ENCODE measurements around the gene LETM1. TPM values are rescaled to one million over a fixed set of nuclear protein-coding genes. Genes with fewer than 3 reads are reported as not detected.
A peak's percentile ranks its signal among the peaks of the same experiment; 100 is the strongest.

LETM1 gene
- total and polyA plus RNA-seq, 2 of the 13 experiments (the other 11 are each of a cell fraction or from before 2014, with no cell fraction given) = 9.7 to 41.6 TPM

DNA sequence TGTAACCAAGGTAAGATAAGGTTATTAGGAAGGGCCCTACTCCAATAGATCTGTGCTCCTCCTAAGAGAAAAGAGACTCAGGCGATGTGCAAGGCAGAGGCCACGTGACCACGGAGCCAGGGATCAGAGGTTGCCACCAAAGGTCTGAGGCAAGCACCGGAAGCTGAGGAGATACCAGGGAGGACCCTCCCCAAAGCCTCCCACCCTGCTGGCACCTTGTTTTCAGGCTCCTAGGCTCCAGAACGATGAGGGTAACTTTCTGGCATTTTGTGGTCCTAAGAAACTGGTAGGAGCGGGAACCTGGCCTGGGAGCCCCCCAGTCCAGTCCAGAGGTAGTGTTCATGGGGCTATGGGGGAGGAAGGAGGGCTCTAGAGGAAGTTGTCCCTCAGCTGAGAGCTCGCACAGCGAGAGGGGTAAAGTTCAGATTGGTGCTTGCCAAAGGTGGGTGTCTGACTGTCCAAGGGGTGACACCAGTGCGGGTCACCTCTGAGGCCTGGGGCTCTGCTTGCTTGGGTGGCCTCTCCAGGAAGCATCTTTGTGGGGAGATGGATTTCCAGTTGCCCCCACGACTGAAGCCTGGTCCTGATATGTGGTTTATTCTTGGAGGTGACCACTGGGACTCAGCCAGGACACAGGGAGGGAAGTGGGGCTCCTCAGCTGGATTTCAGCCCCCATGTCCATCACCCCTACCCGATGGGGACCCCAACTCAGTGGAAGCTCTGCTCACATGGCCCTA lies 7.5 kb upstream of the LETM1 start (continued):
- TF ChIP-seq EHMT2 (IDR thresholded peaks at IDR 0.05; ENCODE audit: borderline replicate concordance, low read depth, low read length) = no peak
- TF ChIP-seq PITX1 (CRISPR knock-in tag; IDR thresholded peaks at IDR 0.05) = peak; percentile 51; the same call in 1 of the 2 replicates
- 0 out of 2 replicates have a peak, but pooled peaks have one; percentile 2 for TF ChIP-seq ZNF451 (CRISPR knock-in tag; IDR thresholded peaks at IDR 0.05)
- no peak for TF ChIP-seq HIVEP1 (CRISPR knock-in tag; IDR thresholded peaks at IDR 0.05)
- TF ChIP-seq NFE2 (CRISPR knock-in tag; IDR thresholded peaks at IDR 0.05) = no peak
- TF ChIP-seq, protein P1, sequence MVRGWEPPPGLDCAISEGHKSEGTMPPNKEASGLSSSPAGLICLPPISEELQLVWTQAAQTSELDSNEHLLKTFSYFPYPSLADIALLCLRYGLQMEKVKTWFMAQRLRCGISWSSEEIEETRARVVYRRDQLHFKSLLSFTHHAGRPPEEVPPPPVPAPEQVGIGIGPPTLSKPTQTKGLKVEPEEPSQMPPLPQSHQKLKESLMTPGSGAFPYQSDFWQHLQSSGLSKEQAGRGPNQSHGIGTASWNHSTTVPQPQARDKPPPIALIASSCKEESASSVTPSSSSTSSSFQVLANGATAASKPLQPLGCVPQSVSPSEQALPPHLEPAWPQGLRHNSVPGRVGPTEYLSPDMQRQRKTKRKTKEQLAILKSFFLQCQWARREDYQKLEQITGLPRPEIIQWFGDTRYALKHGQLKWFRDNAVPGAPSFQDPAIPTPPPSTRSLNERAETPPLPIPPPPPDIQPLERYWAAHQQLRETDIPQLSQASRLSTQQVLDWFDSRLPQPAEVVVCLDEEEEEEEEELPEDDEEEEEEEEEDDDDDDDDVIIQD (CRISPR knock-in tag; IDR thresholded peaks at IDR 0.05; ENCODE audit: low read depth) = no peak
- no peak for TF ChIP-seq ZFAT (CRISPR knock-in tag; conservative IDR thresholded peaks at IDR 0.05)
- TF ChIP-seq CREM (IDR thresholded peaks at IDR 0.05) = no peak
- no peak for TF ChIP-seq CREM (CRISPR knock-in tag; IDR thresholded peaks at IDR 0.05)
- peak; percentile 26; the same call in 1 of the 2 replicates for TF ChIP-seq REPIN1 (CRISPR knock-in tag; IDR thresholded peaks at IDR 0.05; ENCODE audit: borderline replicate concordance, low read depth)
- TF ChIP-seq, protein P2, sequence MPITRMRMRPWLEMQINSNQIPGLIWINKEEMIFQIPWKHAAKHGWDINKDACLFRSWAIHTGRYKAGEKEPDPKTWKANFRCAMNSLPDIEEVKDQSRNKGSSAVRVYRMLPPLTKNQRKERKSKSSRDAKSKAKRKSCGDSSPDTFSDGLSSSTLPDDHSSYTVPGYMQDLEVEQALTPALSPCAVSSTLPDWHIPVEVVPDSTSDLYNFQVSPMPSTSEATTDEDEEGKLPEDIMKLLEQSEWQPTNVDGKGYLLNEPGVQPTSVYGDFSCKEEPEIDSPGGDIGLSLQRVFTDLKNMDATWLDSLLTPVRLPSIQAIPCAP (CRISPR knock-in tag; IDR thresholded peaks at IDR 0.05; ENCODE audit: low read depth) = no peak
- TF ChIP-seq ESRRA (CRISPR knock-in tag; IDR thresholded peaks at IDR 0.05; ENCODE audit: low read depth) = 0 out of 2 replicates have a peak, but pooled peaks have one; percentile 9
- no peak for TF ChIP-seq KDM4B (CRISPR knock-in tag; IDR thresholded peaks at IDR 0.05)
- TF ChIP-seq, protein P3, sequence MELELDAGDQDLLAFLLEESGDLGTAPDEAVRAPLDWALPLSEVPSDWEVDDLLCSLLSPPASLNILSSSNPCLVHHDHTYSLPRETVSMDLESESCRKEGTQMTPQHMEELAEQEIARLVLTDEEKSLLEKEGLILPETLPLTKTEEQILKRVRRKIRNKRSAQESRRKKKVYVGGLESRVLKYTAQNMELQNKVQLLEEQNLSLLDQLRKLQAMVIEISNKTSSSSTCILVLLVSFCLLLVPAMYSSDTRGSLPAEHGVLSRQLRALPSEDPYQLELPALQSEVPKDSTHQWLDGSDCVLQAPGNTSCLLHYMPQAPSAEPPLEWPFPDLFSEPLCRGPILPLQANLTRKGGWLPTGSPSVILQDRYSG (CRISPR knock-in tag; IDR thresholded peaks at IDR 0.05) = no peak
- peak; percentile 74 for TF ChIP-seq GABPB1 (CRISPR knock-in tag; IDR thresholded peaks at IDR 0.05)
- TF ChIP-seq, protein P4, sequence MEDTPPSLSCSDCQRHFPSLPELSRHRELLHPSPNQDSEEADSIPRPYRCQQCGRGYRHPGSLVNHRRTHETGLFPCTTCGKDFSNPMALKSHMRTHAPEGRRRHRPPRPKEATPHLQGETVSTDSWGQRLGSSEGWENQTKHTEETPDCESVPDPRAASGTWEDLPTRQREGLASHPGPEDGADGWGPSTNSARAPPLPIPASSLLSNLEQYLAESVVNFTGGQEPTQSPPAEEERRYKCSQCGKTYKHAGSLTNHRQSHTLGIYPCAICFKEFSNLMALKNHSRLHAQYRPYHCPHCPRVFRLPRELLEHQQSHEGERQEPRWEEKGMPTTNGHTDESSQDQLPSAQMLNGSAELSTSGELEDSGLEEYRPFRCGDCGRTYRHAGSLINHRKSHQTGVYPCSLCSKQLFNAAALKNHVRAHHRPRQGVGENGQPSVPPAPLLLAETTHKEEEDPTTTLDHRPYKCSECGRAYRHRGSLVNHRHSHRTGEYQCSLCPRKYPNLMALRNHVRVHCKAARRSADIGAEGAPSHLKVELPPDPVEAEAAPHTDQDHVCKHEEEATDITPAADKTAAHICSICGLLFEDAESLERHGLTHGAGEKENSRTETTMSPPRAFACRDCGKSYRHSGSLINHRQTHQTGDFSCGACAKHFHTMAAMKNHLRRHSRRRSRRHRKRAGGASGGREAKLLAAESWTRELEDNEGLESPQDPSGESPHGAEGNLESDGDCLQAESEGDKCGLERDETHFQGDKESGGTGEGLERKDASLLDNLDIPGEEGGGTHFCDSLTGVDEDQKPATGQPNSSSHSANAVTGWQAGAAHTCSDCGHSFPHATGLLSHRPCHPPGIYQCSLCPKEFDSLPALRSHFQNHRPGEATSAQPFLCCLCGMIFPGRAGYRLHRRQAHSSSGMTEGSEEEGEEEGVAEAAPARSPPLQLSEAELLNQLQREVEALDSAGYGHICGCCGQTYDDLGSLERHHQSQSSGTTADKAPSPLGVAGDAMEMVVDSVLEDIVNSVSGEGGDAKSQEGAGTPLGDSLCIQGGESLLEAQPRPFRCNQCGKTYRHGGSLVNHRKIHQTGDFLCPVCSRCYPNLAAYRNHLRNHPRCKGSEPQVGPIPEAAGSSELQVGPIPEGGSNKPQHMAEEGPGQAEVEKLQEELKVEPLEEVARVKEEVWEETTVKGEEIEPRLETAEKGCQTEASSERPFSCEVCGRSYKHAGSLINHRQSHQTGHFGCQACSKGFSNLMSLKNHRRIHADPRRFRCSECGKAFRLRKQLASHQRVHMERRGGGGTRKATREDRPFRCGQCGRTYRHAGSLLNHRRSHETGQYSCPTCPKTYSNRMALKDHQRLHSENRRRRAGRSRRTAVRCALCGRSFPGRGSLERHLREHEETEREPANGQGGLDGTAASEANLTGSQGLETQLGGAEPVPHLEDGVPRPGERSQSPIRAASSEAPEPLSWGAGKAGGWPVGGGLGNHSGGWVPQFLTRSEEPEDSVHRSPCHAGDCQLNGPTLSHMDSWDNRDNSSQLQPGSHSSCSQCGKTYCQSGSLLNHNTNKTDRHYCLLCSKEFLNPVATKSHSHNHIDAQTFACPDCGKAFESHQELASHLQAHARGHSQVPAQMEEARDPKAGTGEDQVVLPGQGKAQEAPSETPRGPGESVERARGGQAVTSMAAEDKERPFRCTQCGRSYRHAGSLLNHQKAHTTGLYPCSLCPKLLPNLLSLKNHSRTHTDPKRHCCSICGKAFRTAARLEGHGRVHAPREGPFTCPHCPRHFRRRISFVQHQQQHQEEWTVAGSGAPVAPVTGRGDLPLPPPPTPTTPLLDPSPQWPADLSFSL (CRISPR knock-in tag; IDR thresholded peaks at IDR 0.05) = no peak
- no peak for TF ChIP-seq ZFP1 (CRISPR knock-in tag; IDR thresholded peaks at IDR 0.05)
- TF ChIP-seq HOXD1 (CRISPR knock-in tag; IDR thresholded peaks at IDR 0.05) = no peak
- TF ChIP-seq, protein P5, sequence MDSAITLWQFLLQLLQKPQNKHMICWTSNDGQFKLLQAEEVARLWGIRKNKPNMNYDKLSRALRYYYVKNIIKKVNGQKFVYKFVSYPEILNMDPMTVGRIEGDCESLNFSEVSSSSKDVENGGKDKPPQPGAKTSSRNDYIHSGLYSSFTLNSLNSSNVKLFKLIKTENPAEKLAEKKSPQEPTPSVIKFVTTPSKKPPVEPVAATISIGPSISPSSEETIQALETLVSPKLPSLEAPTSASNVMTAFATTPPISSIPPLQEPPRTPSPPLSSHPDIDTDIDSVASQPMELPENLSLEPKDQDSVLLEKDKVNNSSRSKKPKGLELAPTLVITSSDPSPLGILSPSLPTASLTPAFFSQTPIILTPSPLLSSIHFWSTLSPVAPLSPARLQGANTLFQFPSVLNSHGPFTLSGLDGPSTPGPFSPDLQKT (CRISPR knock-in tag; IDR thresholded peaks at IDR 0.05; ENCODE audit: borderline replicate concordance) = no peak
- TF ChIP-seq ZBTB38 (CRISPR knock-in tag; IDR thresholded peaks at IDR 0.05) = no peak
